WTC11 (cell line): ENCODE measurements around the gene OBSCN. TPM values are rescaled to one million over a fixed set of nuclear protein-coding genes. Genes with fewer than 3 reads are reported as not detected.

Experiments
- ATAC-seq: fragments of 200-7000 bp; cut with Tn5 transposase; 2 replicates; pipeline ENCODE4 v1.10.0; 2021; ENCODE audit warnings: mild to moderate bottlenecking, moderate library complexity
- CTCF ChIA-PET: fragments of 300-600 bp; sonication (Branson Sonifier 250); formaldehyde crosslinking; loops from one replicate; lab custom pipeline; 2021; ENCODE audit warnings: antibody characterized with exemption; lab: Charles Lee
- POLR2A ChIA-PET: fragments of 350-600 bp; sonication (Branson Sonifier 250); formaldehyde crosslinking; loops from one replicate; lab custom pipeline; 2021; ENCODE audit warnings: antibody characterized with exemption; lab: Charles Lee
- DNase-seq: peaks from one replicate; pipeline ENCODE4 v3.0.0; 2021; ENCODE audit warnings: low spot score
- H3K27ac Mint-ChIP-seq: 2 replicates; pipeline ENCODE4 v1.8.0; 2021; ENCODE audit warnings: mixed read lengths
- H3K27me3 Mint-ChIP-seq: 2 replicates; pipeline ENCODE4 v1.8.0; 2021; ENCODE audit warnings: low read depth, mild to moderate bottlenecking, moderate library complexity, mixed read lengths
- H3K36me3 Mint-ChIP-seq: 2 replicates; pipeline ENCODE4 v1.8.0; 2021; ENCODE audit warnings: mixed read lengths
- H3K4me1 Mint-ChIP-seq: 2 replicates; pipeline ENCODE4 v1.8.0; 2022; ENCODE audit warnings: mixed read lengths
- H3K4me3 Mint-ChIP-seq: 2 replicates; pipeline ENCODE4 v1.8.0; 2021; ENCODE audit warnings: mild to moderate bottlenecking, moderate library complexity, mixed read lengths
- H3K9me3 Mint-ChIP-seq: 2 replicates; pipeline ENCODE4 v1.8.0; 2021; ENCODE audit warnings: mixed read lengths
- ARID4B ChIP-seq: sonication (generic); formaldehyde crosslinking; IDR thresholded peaks from 2 replicates; pipeline ENCODE4 v1.8.0; 2023; ENCODE audit warnings: missing genetic modification reagents, mild to moderate bottlenecking, borderline replicate concordance
- ATF2 ChIP-seq: sonication (generic); formaldehyde crosslinking; IDR thresholded peaks from 2 replicates; pipeline ENCODE4 v1.8.1; 2022; ENCODE audit warnings: low read depth, missing genetic modification reagents, borderline replicate concordance
- CDX4 ChIP-seq: fragments of 250-450 bp; sonication (Bioruptor Pico); IDR thresholded peaks from 2 replicates; pipeline ENCODE4 v1.9.0; 2021; ENCODE audit warnings: moderate library complexity, mild to moderate bottlenecking, inconsistent platforms, borderline replicate concordance
- CTCF ChIP-seq: fragments of 200-600 bp; IDR thresholded peaks from 2 replicates; pipeline ENCODE4 v1.8.0; 2022; ENCODE audit warnings: antibody characterized with exemption
- FOXJ3 ChIP-seq: sonication (generic); formaldehyde crosslinking; IDR thresholded peaks from 2 replicates; pipeline ENCODE4 v1.9.0; 2021; ENCODE audit warnings: missing genetic modification reagents, mild to moderate bottlenecking, borderline replicate concordance
- FOXP4 ChIP-seq: sonication (generic); formaldehyde crosslinking; IDR thresholded peaks from 2 replicates; pipeline ENCODE4 v1.8.0; 2022; ENCODE audit warnings: mild to moderate bottlenecking, missing genetic modification reagents
- JUN ChIP-seq: sonication (generic); formaldehyde crosslinking; IDR thresholded peaks from 2 replicates; pipeline ENCODE4 v1.8.0; 2023; ENCODE audit warnings: mild to moderate bottlenecking, missing genetic modification reagents
- PRRX2 ChIP-seq: fragments of 250-450 bp; sonication (Bioruptor Pico); IDR thresholded peaks from 2 replicates; pipeline ENCODE4 v1.8.0; 2021; ENCODE audit warnings: mild to moderate bottlenecking
- USF1 ChIP-seq: sonication (generic); formaldehyde crosslinking; IDR thresholded peaks from 2 replicates; pipeline ENCODE4 v1.8.0; 2022; ENCODE audit warnings: mild to moderate bottlenecking, missing genetic modification reagents
- ZBTB43 ChIP-seq: sonication (generic); formaldehyde crosslinking; IDR thresholded peaks from 2 replicates; pipeline ENCODE4 v1.8.1; 2023; ENCODE audit warnings: mild to moderate bottlenecking, missing genetic modification reagents
- ZMAT4 ChIP-seq: fragments of 250-450 bp; sonication (Bioruptor Pico); IDR thresholded peaks from 2 replicates; pipeline ENCODE4 v1.9.0; 2021; ENCODE audit warnings: mild to moderate bottlenecking
- ZNF121 ChIP-seq: sonication (generic); formaldehyde crosslinking; IDR thresholded peaks from 2 replicates; pipeline ENCODE4 v1.8.0; 2023; ENCODE audit warnings: missing genetic modification reagents
- ZNF219 ChIP-seq: sonication (generic); formaldehyde crosslinking; IDR thresholded peaks from 2 replicates; pipeline ENCODE4 v1.8.0; 2023; ENCODE audit warnings: missing genetic modification reagents, mild to moderate bottlenecking, borderline replicate concordance
- ZNF232 ChIP-seq: sonication (generic); formaldehyde crosslinking; IDR thresholded peaks from 2 replicates; pipeline ENCODE4 v1.8.0; 2022; ENCODE audit warnings: mild to moderate bottlenecking, missing genetic modification reagents
- ZNF532 ChIP-seq: fragments of 250-450 bp; sonication (Bioruptor Pico); IDR thresholded peaks from 2 replicates; pipeline ENCODE4 v1.9.0; 2021; ENCODE audit warnings: mild to moderate bottlenecking, borderline replicate concordance
- total RNA-seq: library from RNA; stranded (reverse); gene quantifications from 3 replicates; pipeline ENCODE4 v1.2.3, GENCODE V29; 2021

OBSCN gene
- total RNA-seq, 1 experiment from 2014 or later: 38.8 TPM

- no peak for TF ChIP-seq ZNF532 (CRISPR knock-in tag)
- TF ChIP-seq ATF2 (CRISPR knock-in tag): no peak
- TF ChIP-seq JUN: no peak
- TF ChIP-seq ZNF219 (CRISPR knock-in tag): no peak
- no peak for TF ChIP-seq ZNF232
- TF ChIP-seq ARID4B (CRISPR knock-in tag): no peak
- TF ChIP-seq USF1 (CRISPR knock-in tag): no peak
- TF ChIP-seq FOXP4 (CRISPR knock-in tag): no peak
Measured at GRCh38 chr1:228325267-228325666, 117.4 kb downstream of the OBSCN start (continued).

- ChIA-PET POLR2A (no interaction called here), CTCF (interaction anchor here (0.9 to 1.3 kb wide), 3 partner anchors 11 to 330 kb away, joined by 4 read pairs; no protein-coding TSS in a partner anchor)
- no peaks in the 10 kb centered on the region for H3K27me3 Mint-ChIP-seq
- no peak overlapping the region for H3K4me3 Mint-ChIP-seq
- no peaks in the 10 kb centered on the region for H3K9me3 Mint-ChIP-seq
- H3K36me3 Mint-ChIP-seq: peaks cover 16% of the 10 kb centered on the region
- H3K4me1 Mint-ChIP-seq: peaks cover 8% of the 10 kb centered on the region
- TF ChIP-seq CTCF (no peak), ZNF219 (CRISPR knock-in tag) (no peak), FOXJ3 (no peak), PRRX2 (CRISPR knock-in tag) (no peak), ZBTB43 (no peak), ZNF121 (CRISPR knock-in tag) (no peak), ZMAT4 (no peak), CDX4 (CRISPR knock-in tag) (no peak)
- no peak overlapping the region for H3K27ac Mint-ChIP-seq
- no peak for ATAC-seq
- DNase-seq: no peak
Measured at GRCh38 chr1:228329887-228330286, 122.0 kb downstream of the OBSCN start.
